ENCODE results near the gene SLC22A12.
A peak's percentile ranks its signal among the peaks of the same experiment; 100 is the strongest.
"Not testable (repeated sequence)": the region's sequence is repeated elsewhere in the genome, so short reads cannot be mapped to it uniquely, and the experiment has no call there.

Gene SLC22A12

GRCh38 chr11:64590763-64591221, at the start of gene SLC22A12:
Gene SLC22A12, plus strand, starts transcription at chr11:64591220. Its CDS starts 337 bp downstream, at chr11:64591557.
- DNase-seq (ENCODE audit: low spot score) = no peak

GRCh38 chr11:64542172-64543125, 48.6 kb upstream of the SLC22A12 start:
- no peak for DNase-seq (ENCODE audit: low spot score)

GRCh38 chr11:64543818-64544217, 47.2 kb upstream of the SLC22A12 start:
- no peak for DNase-seq (ENCODE audit: low spot score)

- no peak for DNase-seq (ENCODE audit: low spot score)
These were observed 46.3 kb upstream of the SLC22A12 start for GRCh38 chr11:64544616-64545296.

- DNase-seq (ENCODE audit: low spot score) = no peak
These were observed 45.4 kb upstream of the SLC22A12 start for GRCh38 chr11:64545619-64546018.

- no peak for DNase-seq (ENCODE audit: low spot score)
These were observed 44.8 kb upstream of the SLC22A12 start for GRCh38 chr11:64546176-64546575.

GRCh38 chr11:64546600-64546999, 44.4 kb upstream of the SLC22A12 start:
- no peak for DNase-seq (ENCODE audit: low spot score)

- DNase-seq (ENCODE audit: low spot score) = no peak
These were observed 41.1 kb upstream of the SLC22A12 start for GRCh38 chr11:64549969-64550368.

- DNase-seq (ENCODE audit: low spot score) = peak; percentile 50
These were observed 37.3 kb upstream of the SLC22A12 start for GRCh38 chr11:64553554-64554201.

GRCh38 chr11:64556044-64556720, 34.8 kb upstream of the SLC22A12 start:
- DNase-seq (ENCODE audit: low spot score) = no peak

GRCh38 chr11:64556721-64557250, 34.2 kb upstream of the SLC22A12 start:
- no peak for DNase-seq (ENCODE audit: low spot score)

GRCh38 chr11:64558065-64558745, 32.8 kb upstream of the SLC22A12 start:
- no peak for DNase-seq (ENCODE audit: low spot score)

- DNase-seq (ENCODE audit: low spot score) = no peak
These were observed 32.2 kb upstream of the SLC22A12 start for GRCh38 chr11:64558869-64559268.

- no peak for DNase-seq (ENCODE audit: low spot score)
These were observed 31.5 kb upstream of the SLC22A12 start for GRCh38 chr11:64559351-64560138.

GRCh38 chr11:64560139-64560771, 30.8 kb upstream of the SLC22A12 start:
- DNase-seq (ENCODE audit: low spot score) = no peak

- DNase-seq (ENCODE audit: low spot score) = no peak
These were observed 30.1 kb upstream of the SLC22A12 start for GRCh38 chr11:64560941-64561340.

GRCh38 chr11:64561429-64561828, 29.6 kb upstream of the SLC22A12 start:
- not testable (repeated sequence) for DNase-seq (ENCODE audit: low spot score)

GRCh38 chr11:64561984-64562722, 28.9 kb upstream of the SLC22A12 start:
- DNase-seq (ENCODE audit: low spot score) = no peak

Measured in CD4-positive, alpha-beta T cell treated with Interleukin-2 at 100 ng/mL for 4 hours (primary cell).